ENCODE measurements around the gene CCDC174. TPM values are rescaled to one million over a fixed set of nuclear protein-coding genes. Genes with fewer than 3 reads are reported as not detected.

Gene CCDC174
- polyA plus RNA-seq, 1 donor from 2014 or later = 38.8 TPM

GRCh38 chr3:14657579-14657978 lies 6.0 kb downstream of the CCDC174 start:
- peaks cover 11% of the 10 kb centered on the region for H3K36me3 Mint-ChIP-seq
- no peaks in the 10 kb centered on the region for H3K27me3 Mint-ChIP-seq
- peaks cover 0 to 27% (median 22%) of the 10 kb centered on the region in 3 donors for H3K4me1 Mint-ChIP-seq
- no peak overlapping the region for H3K27ac Mint-ChIP-seq
- no peaks in the 10 kb centered on the region for H3K9me3 Mint-ChIP-seq
- no peak overlapping the region for H3K4me3 Mint-ChIP-seq

GRCh38 chr3:14658978-14659377 lies 7.4 kb downstream of the CCDC174 start:
- H3K4me1 Mint-ChIP-seq = peaks cover 0 to 15% (median 9%) of the 10 kb centered on the region in 3 donors
- H3K27me3 Mint-ChIP-seq = no peaks in the 10 kb centered on the region
- H3K4me3 Mint-ChIP-seq = no peak overlapping the region
- H3K9me3 Mint-ChIP-seq = no peaks in the 10 kb centered on the region
- no peak overlapping the region for H3K27ac Mint-ChIP-seq
- H3K36me3 Mint-ChIP-seq = peaks cover 15% of the 10 kb centered on the region

GRCh38 chr3:14660942-14661341 lies 9.4 kb downstream of the CCDC174 start:
- no peaks in the 10 kb centered on the region for H3K9me3 Mint-ChIP-seq
- H3K4me1 Mint-ChIP-seq = peaks cover 0 to 14% (median 4%) of the 10 kb centered on the region in 3 donors
- peaks cover 12% of the 10 kb centered on the region for H3K36me3 Mint-ChIP-seq
- no peak overlapping the region for H3K27ac Mint-ChIP-seq
- H3K27me3 Mint-ChIP-seq = no peaks in the 10 kb centered on the region
- no peak overlapping the region for H3K4me3 Mint-ChIP-seq

GRCh38 chr3:14663396-14664135 lies 12.0 kb downstream of the CCDC174 start:
- peaks cover 0 to 8% (median 0%) of the 10 kb centered on the region in 3 donors for H3K4me1 Mint-ChIP-seq
- H3K27ac Mint-ChIP-seq = no peak overlapping the region
- H3K36me3 Mint-ChIP-seq = peaks cover 12% of the 10 kb centered on the region
- no peak overlapping the region for H3K4me3 Mint-ChIP-seq
- H3K9me3 Mint-ChIP-seq = no peaks in the 10 kb centered on the region
- no peaks in the 10 kb centered on the region for H3K27me3 Mint-ChIP-seq

- peaks cover 9% of the 10 kb centered on the region for H3K36me3 Mint-ChIP-seq
- no peak overlapping the region for H3K27ac Mint-ChIP-seq
- H3K4me3 Mint-ChIP-seq = no peak overlapping the region
Observed at GRCh38 chr3:14664170-14664569, 12.6 kb downstream of the CCDC174 start.

GRCh38 chr3:14672588-14672987 lies 21.0 kb downstream of the CCDC174 start:
- H3K27me3 Mint-ChIP-seq = no peaks in the 10 kb centered on the region
- H3K4me1 Mint-ChIP-seq = peaks cover 0 to 1% (median 0%) of the 10 kb centered on the region in 3 donors
- H3K9me3 Mint-ChIP-seq = no peaks in the 10 kb centered on the region
- H3K27ac Mint-ChIP-seq = peak overlapping the region in 1 of 3 donors; percentile 82
- peaks cover 1% of the 10 kb centered on the region for H3K36me3 Mint-ChIP-seq
- no peak overlapping the region for H3K4me3 Mint-ChIP-seq

More at GRCh38 chr3:14664170-14664569, 12.6 kb downstream of the CCDC174 start:
- H3K4me1 Mint-ChIP-seq = peaks cover 0 to 8% (median 0%) of the 10 kb centered on the region in 3 donors
- no peaks in the 10 kb centered on the region for H3K9me3 Mint-ChIP-seq
- no peaks in the 10 kb centered on the region for H3K27me3 Mint-ChIP-seq

GRCh38 chr3:14674841-14675240 lies 23.3 kb downstream of the CCDC174 start, which contains the start of gene C3orf20:
Gene C3orf20, plus strand, starts transcription at chr3:14675141. Its CDS starts 7,573 bp downstream, at chr3:14682714.
- Mint-ChIP-seq H3K36me3 (peaks cover 10% of the 10 kb centered on the region), H3K4me3 (no peak within 1 kb of the TSS), H3K27me3 (no peaks in the 10 kb centered on the region), H3K9me3 (no peaks in the 10 kb centered on the region), H3K4me1 (peaks cover 0 to 6% (median 3%) of the 10 kb centered on the region in 3 donors), H3K27ac (no peak within 1 kb of the TSS)

- Mint-ChIP-seq H3K27ac (no peak overlapping the region), H3K4me1 (peaks cover 0 to 6% (median 2%) of the 10 kb centered on the region in 3 donors), H3K27me3 (no peaks in the 10 kb centered on the region), H3K36me3 (peaks cover 12% of the 10 kb centered on the region), H3K9me3 (peaks cover 0 to 5% (median 3%) of the 10 kb centered on the region in 3 donors), H3K4me3 (no peak overlapping the region)
Observed at GRCh38 chr3:14676881-14677280, 25.3 kb downstream of the CCDC174 start.

GRCh38 chr3:14678015-14678503 lies 26.5 kb downstream of the CCDC174 start:
- H3K27me3 Mint-ChIP-seq = no peaks in the 10 kb centered on the region
- H3K27ac Mint-ChIP-seq = no peak overlapping the region
- peaks cover 0 to 5% (median 3%) of the 10 kb centered on the region in 3 donors for H3K9me3 Mint-ChIP-seq

GRCh38 chr3:14680115-14680514 lies 28.6 kb downstream of the CCDC174 start:
- H3K4me3 Mint-ChIP-seq = no peak overlapping the region

More at GRCh38 chr3:14678015-14678503, 26.5 kb downstream of the CCDC174 start:
- Mint-ChIP-seq H3K4me3 (no peak overlapping the region), H3K36me3 (peaks cover 12% of the 10 kb centered on the region), H3K4me1 (peaks cover 0 to 6% (median 2%) of the 10 kb centered on the region in 3 donors)

GRCh38 chr3:14680716-14681115 lies 29.2 kb downstream of the CCDC174 start:
- Mint-ChIP-seq H3K4me1 (peaks cover 0 to 6% (median 5%) of the 10 kb centered on the region in 3 donors), H3K4me3 (no peak overlapping the region), H3K27ac (no peak overlapping the region), H3K27me3 (no peaks in the 10 kb centered on the region), H3K36me3 (peaks cover 13% of the 10 kb centered on the region), H3K9me3 (peaks cover 0 to 5% (median 3%) of the 10 kb centered on the region in 3 donors)

More at GRCh38 chr3:14680115-14680514, 28.6 kb downstream of the CCDC174 start:
- Mint-ChIP-seq H3K4me1 (peaks cover 0 to 6% (median 2%) of the 10 kb centered on the region in 3 donors), H3K27ac (no peak overlapping the region), H3K9me3 (peaks cover 0 to 5% (median 3%) of the 10 kb centered on the region in 3 donors), H3K27me3 (no peaks in the 10 kb centered on the region), H3K36me3 (peaks cover 13% of the 10 kb centered on the region)

GRCh38 chr3:14684447-14684846 lies 32.9 kb downstream of the CCDC174 start:
- peaks cover 3% of the 10 kb centered on the region for H3K27me3 Mint-ChIP-seq
- H3K27ac Mint-ChIP-seq = no peak overlapping the region
- no peak overlapping the region for H3K4me3 Mint-ChIP-seq
- H3K4me1 Mint-ChIP-seq = peaks cover 12 to 16% (median 14%) of the 10 kb centered on the region in 3 donors
- peaks cover 0 to 5% (median 5%) of the 10 kb centered on the region in 3 donors for H3K9me3 Mint-ChIP-seq
- peaks cover 8% of the 10 kb centered on the region for H3K36me3 Mint-ChIP-seq

GRCh38 chr3:14685179-14685578 lies 33.6 kb downstream of the CCDC174 start:
- Mint-ChIP-seq H3K36me3 (peaks cover 8% of the 10 kb centered on the region), H3K27me3 (peaks cover 3% of the 10 kb centered on the region)

GRCh38 chr3:14687360-14687759 lies 35.8 kb downstream of the CCDC174 start:
- Mint-ChIP-seq H3K36me3 (peaks cover 6% of the 10 kb centered on the region), H3K27me3 (peaks cover 10% of the 10 kb centered on the region), H3K4me3 (peak overlapping the region in 1 of 4 donors; percentile 56), H3K27ac (no peak overlapping the region), H3K4me1 (peaks cover 22 to 24% (median 24%) of the 10 kb centered on the region in 3 donors), H3K9me3 (peaks cover 0 to 2% (median 1%) of the 10 kb centered on the region in 3 donors)

More at GRCh38 chr3:14685179-14685578, 33.6 kb downstream of the CCDC174 start:
- Mint-ChIP-seq H3K27ac (peak overlapping the region in 1 of 3 donors; percentile 49), H3K9me3 (peaks cover 0 to 5% (median 3%) of the 10 kb centered on the region in 3 donors), H3K4me3 (peak overlapping the region in 1 of 4 donors; percentile 38), H3K4me1 (peaks cover 15 to 18% (median 16%) of the 10 kb centered on the region in 3 donors)

GRCh38 chr3:14688525-14688924 lies 37.0 kb downstream of the CCDC174 start:
- Mint-ChIP-seq H3K4me1 (peaks cover 22 to 24% (median 24%) of the 10 kb centered on the region in 3 donors), H3K27me3 (peaks cover 12% of the 10 kb centered on the region), H3K27ac (no peak overlapping the region), H3K36me3 (peaks cover 4% of the 10 kb centered on the region), H3K9me3 (peaks cover 1 to 7% (median 2%) of the 10 kb centered on the region in 3 donors), H3K4me3 (peak overlapping the region in 2 of 4 donors; percentile 10 to 34)
